GM12891 (cell line): Measurements from ENCODE around the gene RBMS3.

ENCODE experiments used
- POLR2A ChIP-seq: IDR thresholded peaks from 2 replicates; pipeline ENCODE4 v1.6.1; 2011; ENCODE audit warnings: low read depth, low read length, control low read depth
- POLR2AphosphoS5 ChIP-seq: IDR thresholded peaks from 2 replicates; pipeline ENCODE4 v1.6.1; 2011; ENCODE audit warnings: low read depth, low read length, control low read depth
- POU2F2 ChIP-seq: IDR thresholded peaks from 2 replicates; pipeline ENCODE4 v1.6.1; 2011; ENCODE audit warnings: low read depth, mild to moderate bottlenecking, control low read depth, low read length, moderate library complexity
- TAF1 ChIP-seq: IDR thresholded peaks from 2 replicates; pipeline ENCODE4 v1.6.1; 2011; ENCODE audit warnings: low read depth, low read length, control low read depth

GRCh38 chr3:29694783-29695182, 413.9 kb downstream of the RBMS3 start:
- TF ChIP-seq POLR2A (no peak), TAF1 (no peak), POLR2AphosphoS5 (no peak), POU2F2 (no peak)
